Hepatocyte (in vitro differentiated cells): Measurements from ENCODE around the gene AAK1. TPM values are rescaled to one million over a fixed set of nuclear protein-coding genes. Genes with fewer than 3 reads are reported as not detected.

Source experiments
- DNase-seq: peaks from one replicate; pipeline ENCODE4 v3.0.0-alpha.2; 2016; ENCODE audit warnings: low spot score
- H2AFZ ChIP-seq: fragments of 200-600 bp; sonication (generic); 2 replicates; pipeline ENCODE4 v1.6.0; 2016; ENCODE audit warnings: antibody characterized with exemption, mild to moderate bottlenecking
- H3K27ac ChIP-seq: fragments of 200-600 bp; sonication (generic); 2 replicates; pipeline ENCODE4 v1.5.1; 2016; ENCODE audit warnings: mild to moderate bottlenecking
- H3K27me3 ChIP-seq: fragments of 200-600 bp; sonication (generic); 2 replicates; pipeline ENCODE4 v1.6.1; 2016
- H3K36me3 ChIP-seq: fragments of 200-600 bp; sonication (generic); replicated peaks from 2 replicates; pipeline ENCODE4 v1.5.1; 2016; ENCODE audit warnings: low read depth; ENCODE audit not compliant: insufficient read depth
- H3K4me1 ChIP-seq: fragments of 200-600 bp; sonication (generic); 2 replicates; pipeline ENCODE4 v1.5.1; 2016; ENCODE audit warnings: mild to moderate bottlenecking, moderate library complexity; ENCODE audit not compliant: insufficient read depth
- H3K4me2 ChIP-seq: fragments of 200-600 bp; sonication (generic); 2 replicates; pipeline ENCODE4 v1.6.0; 2016
- H3K4me3 ChIP-seq: fragments of 200-600 bp; sonication (generic); 2 replicates; pipeline ENCODE4 v1.5.1; 2016; ENCODE audit warnings: mild to moderate bottlenecking
- H3K79me2 ChIP-seq: fragments of 200-600 bp; sonication (generic); 2 replicates; pipeline ENCODE4 v1.6.0; 2017; ENCODE audit warnings: mild to moderate bottlenecking
- H3K9me2 ChIP-seq: fragments of 200-600 bp; sonication (generic); replicated peaks from 2 replicates; pipeline ENCODE4 v1.6.0; 2017; ENCODE audit warnings: mild to moderate bottlenecking; ENCODE audit not compliant: insufficient read depth
- H3K9me3 ChIP-seq: fragments of 200-600 bp; sonication (generic); 2 replicates; pipeline ENCODE4 v1.5.1; 2016; ENCODE audit warnings: low read depth, mild to moderate bottlenecking
- H4K20me1 ChIP-seq: fragments of 200-600 bp; sonication (generic); 2 replicates; pipeline ENCODE4 v1.6.0; 2016; ENCODE audit warnings: mild to moderate bottlenecking; ENCODE audit not compliant: insufficient read depth, poor library complexity, severe bottlenecking
- CTCF ChIP-seq: fragments of 200-600 bp; sonication (generic); IDR thresholded peaks from 2 replicates; pipeline ENCODE4 v1.5.1; 2016; ENCODE audit warnings: antibody characterized with exemption, mild to moderate bottlenecking; ENCODE audit not compliant: poor library complexity
- EZH2 ChIP-seq: fragments of 200-600 bp; sonication (generic); IDR thresholded peaks from 2 replicates; pipeline ENCODE4 v1.6.1; 2016; ENCODE audit warnings: antibody characterized with exemption, mild to moderate bottlenecking, borderline replicate concordance
- EZH2phosphoT487 ChIP-seq: fragments of 200-600 bp; sonication (generic); IDR thresholded peaks from one replicate; pipeline ENCODE4 v1.6.1; 2018; ENCODE audit warnings: antibody characterized with exemption, mild to moderate bottlenecking, low read depth, moderate library complexity; ENCODE audit not compliant: unreplicated experiment, severe bottlenecking
- WGBS: methylation state at CpG from one replicate; pipeline ENCODE4 v1.1.6; 2016; ENCODE audit warnings: low lambda C conversion rate; ENCODE audit errors: missing lambda C conversion rate; 5-methylcytosine and 5-hydroxymethylcytosine counted together
- polyA plus RNA-seq: library from polyadenylated mRNA; unstranded; fragments of >200 nt; fragmentation: Nextera tagmentation; extraction: Ambion mirVana; gene quantifications from 2 replicates; pipeline ENCODE4 v1.2.1, GENCODE V29; 2016
- total RNA-seq: library from RNA; depleted of rRNA; stranded (reverse); fragments of >200 nt; gene quantifications from 2 replicates; pipeline ENCODE4 v1.2.3, GENCODE V29; 2014

AAK1 gene
- total and polyA plus RNA-seq, 2 experiments from 2014 or later: 30.1 to 30.8 TPM

DNA sequence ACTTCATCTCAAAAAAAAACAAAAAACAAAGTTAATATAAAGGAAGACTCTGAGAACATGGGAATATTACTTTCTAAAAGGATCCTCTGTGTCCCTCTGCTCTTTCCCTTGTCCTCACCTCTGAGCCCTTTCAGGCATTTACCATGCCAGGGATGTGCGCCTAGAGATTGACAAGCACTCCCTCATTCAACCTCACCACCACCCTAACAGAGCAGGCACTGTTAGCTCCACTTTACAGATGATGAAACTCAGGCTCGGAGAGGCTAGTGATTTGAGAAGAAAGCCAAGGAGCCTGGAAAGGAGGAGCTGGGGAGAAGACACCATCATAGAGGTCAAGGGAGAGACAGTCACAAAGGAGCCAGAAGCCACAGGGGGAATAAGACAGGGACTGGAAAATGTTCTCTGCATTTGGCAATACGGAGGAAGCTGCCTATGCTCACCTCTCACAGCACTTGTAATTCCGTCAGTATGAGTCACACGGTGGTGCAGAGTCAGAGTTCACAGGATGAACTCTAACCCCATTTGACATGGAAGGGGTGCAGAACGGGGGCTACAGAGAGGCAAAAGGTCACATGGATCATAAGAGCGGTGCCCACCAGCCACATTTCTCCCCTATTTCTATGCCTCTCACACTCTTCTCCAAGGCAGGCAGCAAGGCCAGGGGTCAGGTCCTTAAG, 104.5 kb downstream of the AAK1 start:
- H3K4me2 ChIP-seq: peak overlapping the region; percentile 47
- no peaks in the 10 kb centered on the region for H3K9me2 ChIP-seq
- H4K20me1 ChIP-seq: no peaks in the 10 kb centered on the region
- H3K27me3 ChIP-seq: no peaks in the 10 kb centered on the region
- DNase-seq: peak; percentile 26
- no peaks in the 10 kb centered on the region for H3K9me3 ChIP-seq
- peaks cover 6% of the 10 kb centered on the region for H3K4me1 ChIP-seq
- H3K27ac ChIP-seq: peak overlapping the region; percentile 52
- peaks cover 12% of the 10 kb centered on the region for H3K79me2 ChIP-seq
- H2AFZ ChIP-seq: no peak overlapping the region
- TF ChIP-seq EZH2 (no peak), CTCF (no peak), EZH2phosphoT487 (no peak)
- no peak overlapping the region for H3K4me3 ChIP-seq
- H3K36me3 ChIP-seq: no peaks in the 10 kb centered on the region
- WGBS: 55% methylated on average over 7 of the region's 7 CpGs

GRCh38 chr2:69538249-69538648, 105.3 kb downstream of the AAK1 start:
- H3K79me2 ChIP-seq: peaks cover 12% of the 10 kb centered on the region
- H3K27ac ChIP-seq: no peak overlapping the region
- H3K4me1 ChIP-seq: peaks cover 6% of the 10 kb centered on the region
- H3K9me2 ChIP-seq: no peaks in the 10 kb centered on the region
- DNase-seq: no peak
- no peak overlapping the region for H2AFZ ChIP-seq
- no peaks in the 10 kb centered on the region for H3K36me3 ChIP-seq
- H4K20me1 ChIP-seq: no peaks in the 10 kb centered on the region
- no peak for TF ChIP-seq CTCF
- H3K4me2 ChIP-seq: no peak overlapping the region
- H3K9me3 ChIP-seq: peaks cover 3% of the 10 kb centered on the region
- WGBS: 97% methylated on average over 4 of the region's 4 CpGs
- no peaks in the 10 kb centered on the region for H3K27me3 ChIP-seq
- no peak overlapping the region for H3K4me3 ChIP-seq

- Histone ChIP-seq H3K9me2 (no peaks in the 10 kb centered on the region), H3K27me3 (no peaks in the 10 kb centered on the region), H3K9me3 (peaks cover 10% of the 10 kb centered on the region), H3K27ac (no peak overlapping the region), H3K36me3 (no peaks in the 10 kb centered on the region), H3K4me3 (no peak overlapping the region), H2AFZ (no peak overlapping the region), H3K4me2 (no peak overlapping the region), H3K79me2 (peaks cover 12% of the 10 kb centered on the region), H3K4me1 (peaks cover 6% of the 10 kb centered on the region), H4K20me1 (no peaks in the 10 kb centered on the region)
- TF ChIP-seq CTCF: no peak
- no peak for TF ChIP-seq EZH2phosphoT487
- no peak for TF ChIP-seq EZH2
- no peak for DNase-seq
- 85% methylated on average over 5 of the region's 5 CpGs for WGBS
These were observed 107.7 kb downstream of the AAK1 start for GRCh38 chr2:69535817-69536241.
